NCI-H2227 (cell line): ENCODE data around the gene TOR1B.
A peak's percentile ranks its signal among the peaks of the same experiment; 100 is the strongest.

Experiments used
- DNase-seq: peaks from one replicate; lab custom pipeline; 2025; ENCODE audit not compliant: unreplicated experiment; lab: John Stamatoyannopoulos, UW

The TOR1B gene

DNA sequence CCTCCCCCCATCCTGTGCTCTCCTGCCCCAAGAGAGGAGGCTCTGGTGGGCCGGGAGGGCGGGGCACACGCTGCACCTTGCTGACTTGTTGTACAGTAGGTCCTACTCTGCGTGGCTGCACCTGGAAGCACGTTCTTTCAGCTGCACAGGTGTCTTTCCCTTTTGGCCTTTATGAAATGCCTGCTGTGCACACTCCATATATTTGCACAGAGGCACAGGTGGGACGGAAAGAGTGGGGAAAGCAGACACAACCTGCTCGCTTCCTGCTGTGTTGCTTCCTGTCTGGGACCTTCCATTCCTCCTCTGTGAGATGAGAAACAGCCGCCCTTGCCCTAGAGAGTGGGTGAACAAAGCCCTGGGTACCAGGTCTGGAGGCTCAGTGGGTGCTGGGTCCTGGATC is 37.0 kb downstream of the TOR1B start:
- DNase-seq: no peak

DNA sequence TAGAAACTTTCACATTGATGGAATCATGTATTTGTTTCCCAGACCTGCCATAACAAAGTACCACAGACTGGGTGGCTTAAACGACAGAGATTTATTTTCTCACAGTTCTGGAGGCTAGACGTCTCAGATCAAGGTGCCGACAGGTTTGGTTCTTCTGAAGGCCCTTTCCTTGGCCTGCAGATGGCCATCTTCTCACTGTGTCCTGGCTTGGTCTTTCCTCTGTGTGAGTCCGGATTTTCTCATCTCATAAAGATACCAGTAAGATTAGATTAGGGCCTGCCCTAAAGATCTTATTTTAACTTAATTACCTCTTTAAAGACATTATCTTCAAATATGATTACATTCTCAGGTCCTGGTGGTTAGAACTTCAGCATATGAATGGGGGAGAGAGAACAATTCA is 38.1 kb downstream of the TOR1B start:
- DNase-seq: no peak

DNA sequence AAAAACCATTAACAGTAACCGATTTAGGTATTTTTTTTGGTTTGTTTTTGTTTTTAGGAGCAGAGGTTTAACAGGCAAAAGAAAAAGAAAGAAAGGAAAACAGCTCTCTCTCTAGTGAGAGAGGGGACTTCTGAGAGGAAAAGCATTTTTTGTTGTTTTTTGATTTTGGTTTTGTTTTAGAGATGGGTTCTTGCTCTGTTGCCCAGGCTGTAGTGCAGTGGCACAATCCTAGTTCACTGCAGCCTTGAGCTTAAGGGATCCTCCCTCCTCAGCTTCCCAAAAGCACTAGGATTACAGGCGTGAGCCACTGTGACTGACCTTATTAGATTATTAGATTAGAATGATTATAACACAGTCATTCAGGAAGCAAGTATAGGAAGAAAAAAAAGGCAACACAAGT is 42.4 kb downstream of the TOR1B start:
- DNase-seq: no peak

DNA sequence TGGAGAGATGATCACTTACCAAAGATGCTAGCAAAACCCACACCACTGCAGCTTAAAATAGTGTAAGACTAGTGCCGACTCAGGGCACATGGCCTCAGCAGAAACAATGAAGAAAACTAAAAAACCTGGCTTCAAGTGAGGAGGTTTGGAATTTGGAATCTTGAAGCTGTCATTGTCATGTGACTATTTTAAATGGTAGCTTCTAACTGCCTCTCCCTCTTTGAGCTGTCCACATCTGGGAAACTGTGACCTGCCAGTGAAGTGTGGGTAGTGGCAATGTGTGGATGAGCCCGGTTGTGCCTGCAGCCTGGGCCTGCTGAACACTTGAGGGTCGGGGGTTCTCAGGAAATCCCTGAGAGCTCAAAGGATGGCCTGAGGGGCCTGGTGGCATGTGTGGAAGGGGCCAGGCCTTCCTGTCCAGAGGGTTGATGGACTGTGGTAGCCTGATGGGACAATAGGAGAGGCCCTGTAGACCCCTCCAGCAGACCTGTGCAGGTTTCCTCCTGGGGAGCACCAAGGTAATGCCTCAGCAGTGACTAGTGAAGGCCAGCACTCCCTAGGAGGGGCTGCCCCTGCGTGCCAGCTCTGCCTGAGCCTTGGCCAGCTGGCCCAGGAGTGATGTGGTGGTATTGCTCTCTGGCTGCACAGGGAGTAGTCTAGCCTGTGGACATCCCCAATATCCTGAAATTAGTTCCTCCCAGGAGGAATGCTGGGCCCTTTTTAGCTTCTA is 45.9 kb downstream of the TOR1B start:
- no peak for DNase-seq

DNA sequence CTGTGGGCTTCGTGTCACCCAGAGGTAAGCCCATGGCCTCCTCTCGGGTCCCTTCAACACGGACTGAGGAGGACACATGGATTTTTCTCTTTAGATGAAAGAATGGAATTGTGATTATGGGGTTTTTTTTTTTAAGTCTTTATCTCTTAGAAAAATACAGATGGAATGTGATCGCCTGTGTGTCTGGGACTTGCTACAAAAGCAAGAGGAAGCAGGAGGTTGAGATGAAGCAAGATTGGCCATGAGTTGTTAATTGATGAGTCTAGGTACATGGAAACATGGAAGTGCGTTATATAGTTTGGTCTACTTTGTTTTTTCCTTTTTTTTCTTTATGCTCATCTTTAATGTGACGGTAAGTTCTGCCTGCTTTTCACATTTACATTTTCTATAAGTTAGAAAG is 46.9 kb downstream of the TOR1B start:
- DNase-seq: no peak

DNA sequence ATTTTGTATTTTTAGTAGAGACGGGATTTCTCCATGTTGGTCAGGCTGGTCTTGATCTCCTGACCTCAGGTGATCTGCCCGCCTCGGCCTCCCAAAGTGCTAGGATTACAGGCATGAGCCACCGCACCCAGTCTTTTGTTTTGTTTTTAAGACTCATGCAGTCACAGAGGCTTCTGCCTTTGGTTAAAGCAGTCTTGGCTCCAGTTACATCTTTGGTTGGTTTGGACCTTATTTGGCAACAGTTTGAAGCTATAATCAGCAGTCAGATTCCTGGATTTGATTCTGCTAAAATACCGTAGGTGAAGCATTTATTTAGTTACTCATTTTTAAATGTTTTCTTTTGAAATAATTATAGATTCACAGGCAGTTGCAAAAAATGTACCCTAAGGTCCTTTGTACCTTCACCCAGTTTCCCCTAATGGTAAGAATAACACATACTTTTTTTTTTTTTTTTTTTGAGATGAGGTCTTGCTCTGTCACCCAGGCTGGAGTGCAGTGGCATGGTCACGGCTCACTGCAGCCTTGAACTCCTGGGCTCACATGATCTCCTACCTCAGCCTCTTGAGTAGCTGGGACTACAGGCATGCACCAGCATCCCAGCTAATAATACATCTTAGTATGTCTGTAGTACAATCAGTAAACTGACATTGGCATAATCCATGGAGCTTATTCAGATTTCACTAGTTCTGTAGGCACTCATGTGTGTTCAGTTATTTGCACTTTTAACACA is 48.0 kb downstream of the TOR1B start:
- no peak for DNase-seq

DNA sequence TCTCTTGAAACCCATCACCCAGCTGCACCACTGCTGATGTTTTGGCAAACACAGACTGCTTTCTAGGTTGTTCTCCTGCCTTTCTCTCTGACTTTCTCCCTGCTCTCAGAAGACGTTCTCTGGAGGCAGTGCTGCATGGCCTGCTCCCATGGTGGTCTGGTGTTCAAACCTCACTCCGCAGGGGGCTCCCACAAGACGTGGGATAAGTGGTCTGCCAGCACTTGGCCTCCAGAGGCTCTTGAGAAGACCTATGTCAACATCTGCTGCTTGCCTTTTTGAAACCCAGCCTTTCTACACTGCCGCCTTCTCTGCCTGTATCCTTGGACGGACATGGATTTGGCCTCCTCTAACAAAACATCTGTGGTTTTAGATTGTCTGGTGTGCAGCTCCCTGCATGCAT is 48.8 kb downstream of the TOR1B start:
- DNase-seq: no peak

DNA sequence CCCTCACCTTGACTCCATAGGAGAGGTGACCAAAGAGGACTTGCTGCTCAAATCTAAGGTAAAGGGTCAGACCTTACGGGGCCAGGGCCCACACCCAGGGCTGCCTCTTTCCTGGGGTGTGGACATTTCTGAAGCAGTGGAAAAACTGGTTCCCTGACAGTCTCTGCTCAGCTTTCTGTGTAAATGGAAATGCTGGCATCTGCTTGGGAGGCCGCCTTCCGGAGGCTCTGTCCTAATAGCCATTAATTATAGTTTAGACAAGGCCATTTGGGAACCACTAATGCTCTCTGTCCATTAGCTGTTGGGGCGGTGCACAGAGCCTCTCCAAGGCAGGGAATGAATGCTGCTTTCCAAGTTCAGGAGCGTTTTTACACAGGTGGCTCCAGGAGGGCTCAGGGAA is 49.6 kb downstream of the TOR1B start:
- peak; percentile 81 for DNase-seq

DNA sequence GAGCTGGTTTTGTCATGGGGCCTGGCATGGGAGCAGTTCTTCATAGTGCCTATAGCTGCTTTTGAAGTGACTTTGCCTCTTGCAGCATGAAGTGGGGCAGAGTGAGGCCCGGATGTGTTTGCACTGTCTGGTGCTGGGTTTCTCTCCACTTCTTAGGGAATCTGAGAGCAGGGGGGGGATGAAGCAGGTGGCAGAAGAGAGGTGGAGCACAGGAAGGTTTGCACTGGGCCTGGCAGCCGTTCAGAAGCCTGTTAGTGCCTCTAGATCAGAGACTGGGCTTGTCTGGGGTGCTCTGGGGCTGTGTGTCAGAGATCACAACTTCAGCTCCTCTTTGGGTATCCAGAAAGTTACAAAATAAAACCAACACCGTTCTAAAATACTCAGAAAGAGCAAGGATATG is 50.6 kb downstream of the TOR1B start:
- DNase-seq: no peak

DNA sequence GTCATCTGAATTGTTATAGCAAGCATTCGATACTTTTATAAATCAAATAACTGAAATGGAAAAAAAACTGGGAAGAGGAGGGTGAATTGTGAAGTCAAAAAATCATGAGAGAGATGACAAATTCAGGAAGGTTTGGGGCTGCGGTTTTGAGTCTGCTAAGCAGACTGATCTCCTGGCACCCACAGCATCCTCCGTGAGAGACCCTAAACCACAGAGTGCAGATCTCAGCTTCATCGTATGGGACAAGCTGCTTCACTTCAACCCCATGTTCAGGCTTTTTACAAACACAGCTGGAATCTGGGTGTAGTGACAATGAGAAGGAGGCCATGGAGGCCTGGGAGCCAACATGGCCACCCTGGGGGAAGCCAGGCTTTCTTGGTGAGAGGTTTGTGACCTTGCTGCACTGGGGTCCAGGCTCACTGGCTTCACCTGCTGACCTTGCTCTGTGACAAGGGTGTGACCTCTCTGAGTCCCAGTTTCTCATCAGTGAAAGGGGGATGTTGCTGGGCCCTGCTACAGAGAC is 51.7 kb downstream of the TOR1B start:
- no peak for DNase-seq

DNA sequence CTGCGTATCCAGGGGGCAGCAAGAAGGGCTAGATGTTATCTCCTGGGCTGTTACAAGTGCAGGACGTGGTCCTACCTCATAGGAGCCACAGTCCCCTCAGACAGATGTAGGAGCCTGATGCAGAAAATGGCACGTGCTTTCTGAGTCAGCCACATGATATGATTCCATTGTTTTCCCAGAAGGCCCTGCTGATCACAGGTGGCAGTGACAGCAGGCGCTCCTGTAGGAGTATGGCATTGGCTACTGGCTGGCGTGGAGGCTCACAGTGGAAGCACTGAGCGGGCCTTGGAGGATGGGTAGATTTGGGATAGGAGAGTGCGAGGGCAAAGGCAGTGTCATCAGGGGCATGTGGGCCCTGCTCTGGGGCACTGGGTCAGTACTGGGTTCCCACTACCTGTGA is 54.2 kb downstream of the TOR1B start:
- DNase-seq: no peak

DNA sequence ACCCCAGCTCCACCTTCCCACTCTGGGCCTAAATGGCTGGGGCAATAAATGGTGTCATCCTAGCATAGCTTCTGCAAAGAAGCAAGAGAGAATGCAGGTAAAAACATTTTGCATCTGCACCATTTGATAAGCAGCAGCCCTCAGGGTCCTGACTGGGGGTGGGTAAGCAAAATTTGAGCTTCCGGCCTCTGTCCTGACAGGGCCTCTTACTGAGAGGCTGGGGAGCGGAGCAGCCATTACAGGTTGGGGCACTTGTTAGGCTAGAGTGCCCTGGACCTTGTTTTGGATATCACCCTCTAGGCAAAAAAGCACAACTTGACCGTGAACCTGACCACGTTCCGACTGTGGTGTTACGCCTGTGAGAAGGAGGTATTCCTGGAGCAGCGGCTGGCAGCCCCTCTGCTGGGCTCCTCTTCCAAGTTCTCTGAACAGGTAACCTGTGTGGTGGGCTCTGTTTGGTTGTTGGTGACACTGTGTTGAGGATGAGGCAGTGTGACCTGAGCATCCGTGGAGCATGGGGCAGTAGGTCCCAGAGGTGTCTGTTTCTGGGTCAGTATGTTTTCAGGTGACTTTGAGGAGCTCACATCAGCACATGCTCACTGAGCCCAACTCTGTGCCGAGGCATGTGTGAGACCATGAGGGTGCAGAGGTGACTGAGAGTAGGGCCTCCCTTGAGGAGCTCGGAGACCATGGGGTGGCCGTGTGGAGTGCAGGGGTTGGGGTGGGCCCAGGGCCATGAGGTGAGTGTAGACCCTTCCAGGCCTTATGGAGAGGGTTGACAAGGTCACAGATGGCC is 55.4 kb downstream of the TOR1B start:
- no peak for DNase-seq
